Measurements from ENCODE around the gene NCOA4. TPM values are rescaled to one million over a fixed set of nuclear protein-coding genes. Genes with fewer than 3 reads are reported as not detected.

NCOA4 gene
- total RNA-seq, 1 experiment from 2014 or later, result 68.0 TPM

GRCh38 chr10:46014683-46015405 is 15.6 kb downstream of the NCOA4 start (continued):
- TF ChIP-seq CTCF (IDR thresholded peaks at IDR 0.05 in 2 of 3, conservative IDR thresholded peaks at IDR 0.05 in 1 of 3; ENCODE audit: borderline replicate concordance in 1 of 3, insufficient read depth in 1 of 3, low read depth in 2 of 3, low read length in 2 of 3) (no peak), POLR2A (IDR thresholded peaks at IDR 0.05; ENCODE audit: borderline replicate concordance, extremely low read depth, insufficient read depth, insufficient read length) (no peak), ZNF274 (IDR thresholded peaks at IDR 0.05; ENCODE audit: low read depth, low read length) (no peak), REST (IDR thresholded peaks at IDR 0.05; ENCODE audit: low read depth) (no peak), ZFX (IDR thresholded peaks at IDR 0.05) (no peak), MAX (IDR thresholded peaks at IDR 0.05) (no peak)

GRCh38 chr10:46014206-46014605 is 16.2 kb downstream of the NCOA4 start:
- H3K27ac ChIP-seq (ENCODE audit: low read depth, low read length), result no peak overlapping the region
- H3K9me2 ChIP-seq (ENCODE audit: insufficient read depth), result no peaks in the 10 kb centered on the region
- intact Hi-C loops (cut with micrococcal nuclease), result no loop called here
- no peak overlapping the region for H3K9ac ChIP-seq (ENCODE audit: low read length)
- peaks cover 22 to 23% of the 10 kb centered on the region in 2 experiments; a peak in 3 of 4 replicates for H3K36me3 ChIP-seq (ENCODE audit: control insufficient read depth in 1 of 2, insufficient read depth in 2 of 2, low read length in 2 of 2)
- DNase-seq (ENCODE audit: low read depth, low spot score) (no peak), ATAC-seq (no peak)
- no peaks in the 10 kb centered on the region for H3K9me3 ChIP-seq (ENCODE audit: control insufficient read depth in 1 of 2, insufficient read depth in 1 of 2, low read depth in 1 of 2, low read length in 2 of 2)
- H3K4me1 ChIP-seq (ENCODE audit: control insufficient read depth in 1 of 2, insufficient read depth in 2 of 2, low read length in 2 of 2), result no peaks in the 10 kb centered on the region
- BruUV-seq (replicated peaks), result no TSS peak
- H2AFZ ChIP-seq (ENCODE audit: low read depth, low read length, poor library complexity, severe bottlenecking), result no peak overlapping the region
- RAD21 ChIA-PET (ENCODE audit: low non-redundant PET in 1 of 2, low total read pairs in 2 of 2, uncharacterized antibody in 2 of 2, unreplicated experiment in 2 of 2), result no interaction called here
- no peak overlapping the region for H3K4me3 ChIP-seq (replicated peaks in 1 of 2; ENCODE audit: low read depth in 1 of 2, low read length in 2 of 2)
- H3K27me3 ChIP-seq (ENCODE audit: insufficient read depth, low read length), result no peaks in the 10 kb centered on the region
- H3K79me2 ChIP-seq (ENCODE audit: insufficient read depth, low read length), result peaks cover 44% of the 10 kb centered on the region
- CTCF ChIA-PET, result no interaction called here
- POLR2A ChIA-PET, result no interaction called here
- H3K4me2 ChIP-seq (ENCODE audit: low read length), result no peak overlapping the region
- no peaks in the 10 kb centered on the region for H4K20me1 ChIP-seq (ENCODE audit: insufficient read depth)
- TF ChIP-seq JUND (IDR thresholded peaks at IDR 0.05) (no peak), CBX3 (IDR thresholded peaks at IDR 0.05; ENCODE audit: low read depth) (no peak), EZH2 (IDR thresholded peaks at IDR 0.05) (no peak), FOSL1 (IDR thresholded peaks at IDR 0.05; ENCODE audit: low read depth) (no peak), POLR2AphosphoS5 (IDR thresholded peaks at IDR 0.05; ENCODE audit: low read depth, low read length) (no peak), ZNF274 (IDR thresholded peaks at IDR 0.05; ENCODE audit: low read depth, low read length) (no peak), ATF3 (IDR thresholded peaks at IDR 0.05) (no peak), CTCF (IDR thresholded peaks at IDR 0.05 in 2 of 3, conservative IDR thresholded peaks at IDR 0.05 in 1 of 3; ENCODE audit: borderline replicate concordance in 1 of 3, insufficient read depth in 1 of 3, low read depth in 2 of 3, low read length in 2 of 3) (no peak), POLR2A (IDR thresholded peaks at IDR 0.05; ENCODE audit: borderline replicate concordance, extremely low read depth, insufficient read depth, insufficient read length) (no peak), MAX (IDR thresholded peaks at IDR 0.05) (no peak), ZFX (IDR thresholded peaks at IDR 0.05) (no peak), SRF (IDR thresholded peaks at IDR 0.05; ENCODE audit: low read depth) (no peak), EGR1 (IDR thresholded peaks at IDR 0.05; ENCODE audit: low read depth) (no peak), RAD21 (IDR thresholded peaks at IDR 0.05; ENCODE audit: low read depth) (no peak), CEBPB (IDR thresholded peaks at IDR 0.05; ENCODE audit: low read depth) (no peak), SP1 (IDR thresholded peaks at IDR 0.05; ENCODE audit: low read depth) (no peak)

Measured in HCT116 (cell line).